ENCODE measurements around the gene ASCL5.
"Not testable (repeated sequence)": the region's sequence is repeated elsewhere in the genome, so short reads cannot be mapped to it uniquely, and the experiment has no call there.

Gene ASCL5

DNA sequence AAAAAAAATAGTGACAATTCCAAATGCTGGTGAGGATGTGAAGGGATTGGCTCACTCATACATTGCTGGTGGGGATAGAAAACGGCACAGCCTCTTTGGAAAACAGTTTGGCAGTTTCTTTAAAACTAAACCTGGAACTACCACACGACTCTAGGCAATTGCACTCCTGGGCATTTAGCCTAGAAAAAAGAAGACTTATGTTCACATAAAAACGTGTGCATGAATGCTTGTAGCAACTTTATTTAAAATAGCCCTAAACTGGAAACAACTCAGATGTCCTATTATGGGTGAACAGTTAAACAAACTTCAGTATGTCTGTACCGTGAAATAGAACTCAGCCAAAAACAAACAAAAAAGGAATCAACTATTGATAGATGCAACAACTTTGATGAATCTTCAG is 36.7 kb upstream of the ASCL5 start:
- peaks cover 0 to 3% (median 0%) of the 10 kb centered on the region in 5 experiments for H3K27me3 ChIP-seq (replicated peaks in 2 of 5; ENCODE audit: control insufficient read depth in 4 of 5, insufficient read depth in 5 of 5, low read length in 4 of 5)
- CTCF ChIA-PET: no interaction called here
- POLR2A ChIA-PET: no interaction called here

DNA sequence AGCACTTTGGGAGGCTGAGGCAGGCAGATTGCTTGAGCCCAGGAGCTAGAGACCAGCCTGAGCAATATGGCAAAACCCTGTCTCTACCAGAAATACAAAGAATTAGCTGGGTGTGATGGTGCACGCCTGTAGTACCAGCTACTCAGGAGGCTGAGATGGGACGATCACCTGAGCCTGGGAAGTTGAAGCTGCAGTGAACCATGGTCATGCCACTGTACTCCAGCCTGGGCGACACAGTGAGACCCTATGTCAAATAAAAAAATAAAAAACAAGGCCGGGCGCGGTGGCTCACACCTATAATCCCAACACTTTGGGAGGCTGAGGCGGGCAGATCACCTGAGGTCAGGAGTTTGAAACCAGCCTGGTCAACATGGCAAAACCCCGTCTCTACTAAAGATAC is 36.1 kb upstream of the ASCL5 start:
- H3K4me3 ChIP-seq (ENCODE audit: control insufficient read depth in 1 of 7, extremely low read depth in 1 of 7, insufficient read depth in 4 of 7, low read depth in 2 of 7, low read length in 6 of 7); H3K9me3 ChIP-seq (ENCODE audit: control extremely low read depth in 1 of 5, control insufficient read depth in 4 of 5, insufficient read depth in 2 of 5, low read depth in 1 of 5, low read length in 4 of 5); H3K27me3 ChIP-seq (replicated peaks in 2 of 5; ENCODE audit: control insufficient read depth in 4 of 5, insufficient read depth in 5 of 5, low read length in 4 of 5); DNase-seq; H3K27ac ChIP-seq (ENCODE audit: insufficient read depth in 1 of 2, low read depth in 1 of 2, low read length in 2 of 2, poor library complexity in 1 of 2, severe bottlenecking in 2 of 2); H3K36me3 ChIP-seq (ENCODE audit: control insufficient read depth in 4 of 4, insufficient read depth in 4 of 4, low read length in 3 of 4); POLR2A ChIA-PET; H3K4me1 ChIP-seq (ENCODE audit: control extremely low read depth in 1 of 4, control insufficient read depth in 4 of 4, insufficient read depth in 4 of 4, low read length in 3 of 4): not testable (repeated sequence)
- CTCF ChIA-PET: interaction anchor here (0.7 kb wide), 1 partner anchor 241 kb away, joined by 3 read pairs; no protein-coding TSS in a partner anchor
- 100% methylated on average over 3 of the region's 8 CpGs for WGBS (ENCODE audit: insufficient coverage)

More for the DNA sequence above, 36.7 kb upstream of the ASCL5 start:
- WGBS (ENCODE audit: insufficient coverage): 83% methylated on average over 1 of the region's 4 CpGs
- no peak overlapping the region for H3K4me3 ChIP-seq (ENCODE audit: control insufficient read depth in 1 of 7, extremely low read depth in 1 of 7, insufficient read depth in 4 of 7, low read depth in 2 of 7, low read length in 6 of 7)
- DNase-seq: no peak
- H3K9me3 ChIP-seq (ENCODE audit: control extremely low read depth in 1 of 5, control insufficient read depth in 4 of 5, insufficient read depth in 2 of 5, low read depth in 1 of 5, low read length in 4 of 5): no peaks in the 10 kb centered on the region
- no peaks in the 10 kb centered on the region for H3K36me3 ChIP-seq (ENCODE audit: control insufficient read depth in 4 of 4, insufficient read depth in 4 of 4, low read length in 3 of 4)
- H3K4me1 ChIP-seq (ENCODE audit: control extremely low read depth in 1 of 4, control insufficient read depth in 4 of 4, insufficient read depth in 4 of 4, low read length in 3 of 4): no peaks in the 10 kb centered on the region
- no peak overlapping the region for H3K27ac ChIP-seq (ENCODE audit: insufficient read depth in 1 of 2, low read depth in 1 of 2, low read length in 2 of 2, poor library complexity in 1 of 2, severe bottlenecking in 2 of 2)

DNA sequence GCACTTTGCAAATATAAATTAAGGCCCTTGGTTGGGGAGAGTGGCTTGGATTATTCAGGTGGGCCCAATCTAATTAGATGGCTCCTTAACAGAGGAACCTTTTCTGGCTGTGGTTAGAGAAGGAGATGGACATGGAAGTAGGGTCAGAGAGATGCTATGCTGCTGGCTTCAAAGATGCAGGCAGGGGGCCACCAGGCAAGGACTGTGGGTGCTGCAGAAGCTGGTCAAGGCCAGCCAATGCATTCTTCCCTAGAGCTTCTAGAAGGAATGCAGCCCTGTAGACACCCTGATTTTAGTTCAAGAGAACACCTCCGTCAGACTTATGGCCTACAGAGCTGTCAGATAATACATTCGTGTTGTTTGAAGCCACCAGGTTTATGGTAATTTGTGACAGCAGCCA is 31.0 kb upstream of the ASCL5 start:
- peaks cover 4 to 15% (median 12%) of the 10 kb centered on the region in 4 experiments for H3K4me1 ChIP-seq (ENCODE audit: control extremely low read depth in 1 of 4, control insufficient read depth in 4 of 4, insufficient read depth in 4 of 4, low read length in 3 of 4)
- DNase-seq: no peak
- WGBS (ENCODE audit: insufficient coverage): 100% methylated on average over 1 of the region's 2 CpGs
- CTCF ChIA-PET: interaction anchor here (0.6 to 13.0 kb wide), 4 partner anchors 8 to 16 kb away, joined by 3 to 89 read pairs (median 10); no protein-coding TSS in a partner anchor
- H3K4me3 ChIP-seq (ENCODE audit: control insufficient read depth in 1 of 7, extremely low read depth in 1 of 7, insufficient read depth in 4 of 7, low read depth in 2 of 7, low read length in 6 of 7): no peak overlapping the region
- POLR2A ChIA-PET: no interaction called here
- no peaks in the 10 kb centered on the region for H3K36me3 ChIP-seq (ENCODE audit: control insufficient read depth in 4 of 4, insufficient read depth in 4 of 4, low read length in 3 of 4)
- no peaks in the 10 kb centered on the region for H3K27me3 ChIP-seq (replicated peaks in 2 of 5; ENCODE audit: control insufficient read depth in 4 of 5, insufficient read depth in 5 of 5, low read length in 4 of 5)
- no peak overlapping the region for H3K27ac ChIP-seq (ENCODE audit: insufficient read depth in 1 of 2, low read depth in 1 of 2, low read length in 2 of 2, poor library complexity in 1 of 2, severe bottlenecking in 2 of 2)
- H3K9me3 ChIP-seq (ENCODE audit: control extremely low read depth in 1 of 5, control insufficient read depth in 4 of 5, insufficient read depth in 2 of 5, low read depth in 1 of 5, low read length in 4 of 5): no peaks in the 10 kb centered on the region

- Histone ChIP-seq H3K9me3 (ENCODE audit: control extremely low read depth in 1 of 5, control insufficient read depth in 4 of 5, insufficient read depth in 2 of 5, low read depth in 1 of 5, low read length in 4 of 5) (no peaks in the 10 kb centered on the region), H3K36me3 (ENCODE audit: control insufficient read depth in 4 of 4, insufficient read depth in 4 of 4, low read length in 3 of 4) (peaks cover 0 to 3% (median 2%) of the 10 kb centered on the region in 4 experiments), H3K4me3 (ENCODE audit: control insufficient read depth in 1 of 7, extremely low read depth in 1 of 7, insufficient read depth in 4 of 7, low read depth in 2 of 7, low read length in 6 of 7) (no peak overlapping the region), H3K4me1 (ENCODE audit: control extremely low read depth in 1 of 4, control insufficient read depth in 4 of 4, insufficient read depth in 4 of 4, low read length in 3 of 4) (peaks cover 4 to 18% (median 12%) of the 10 kb centered on the region in 4 experiments), H3K27me3 (replicated peaks in 2 of 5; ENCODE audit: control insufficient read depth in 4 of 5, insufficient read depth in 5 of 5, low read length in 4 of 5) (no peaks in the 10 kb centered on the region), H3K27ac (ENCODE audit: insufficient read depth in 1 of 2, low read depth in 1 of 2, low read length in 2 of 2, poor library complexity in 1 of 2, severe bottlenecking in 2 of 2) (no peak overlapping the region)
- POLR2A ChIA-PET: no interaction called here
- CTCF ChIA-PET: interaction anchor here (1.8 to 13.0 kb wide), 2 partner anchors 9 to 12 kb away, joined by 4 to 89 read pairs; no protein-coding TSS in a partner anchor
- DNase-seq: peak in 2 of 3 donors; percentile 6 to 8
These were observed 29.8 kb upstream of the ASCL5 start for GRCh38 chr1:201156819-201157218.

DNA sequence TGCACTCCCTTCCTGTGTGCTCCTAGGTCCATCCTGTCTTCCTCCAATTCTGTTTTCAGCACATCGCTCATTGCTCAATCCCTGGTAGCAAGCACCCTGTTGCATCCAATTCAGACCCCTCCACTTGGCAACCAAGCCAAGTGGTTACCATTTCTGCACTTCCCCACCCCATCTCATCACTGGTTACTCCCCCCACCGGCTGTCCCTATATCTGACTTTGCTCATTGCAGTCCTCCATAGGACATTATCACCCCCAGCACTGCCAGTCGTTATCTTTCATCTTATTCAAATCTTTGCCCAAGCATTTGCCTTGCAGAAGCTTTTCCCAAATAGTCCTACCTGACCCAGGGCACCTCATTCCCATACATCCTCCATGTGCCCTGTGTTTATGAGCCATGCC is 29.4 kb upstream of the ASCL5 start:
- Histone ChIP-seq H3K36me3 (ENCODE audit: control insufficient read depth in 4 of 4, insufficient read depth in 4 of 4, low read length in 3 of 4) (peaks cover 1 to 8% (median 7%) of the 10 kb centered on the region in 4 experiments), H3K4me1 (ENCODE audit: control extremely low read depth in 1 of 4, control insufficient read depth in 4 of 4, insufficient read depth in 4 of 4, low read length in 3 of 4) (peaks cover 4 to 18% (median 12%) of the 10 kb centered on the region in 4 experiments), H3K27me3 (replicated peaks in 2 of 5; ENCODE audit: control insufficient read depth in 4 of 5, insufficient read depth in 5 of 5, low read length in 4 of 5) (no peaks in the 10 kb centered on the region), H3K4me3 (ENCODE audit: control insufficient read depth in 1 of 7, extremely low read depth in 1 of 7, insufficient read depth in 4 of 7, low read depth in 2 of 7, low read length in 6 of 7) (no peak overlapping the region), H3K9me3 (ENCODE audit: control extremely low read depth in 1 of 5, control insufficient read depth in 4 of 5, insufficient read depth in 2 of 5, low read depth in 1 of 5, low read length in 4 of 5) (no peaks in the 10 kb centered on the region), H3K27ac (ENCODE audit: insufficient read depth in 1 of 2, low read depth in 1 of 2, low read length in 2 of 2, poor library complexity in 1 of 2, severe bottlenecking in 2 of 2) (no peak overlapping the region)
- DNase-seq: no peak
- WGBS (ENCODE audit: insufficient coverage): 92% methylated on average over 3 of the region's 3 CpGs
- ChIA-PET CTCF (interaction anchor here (1.8 to 13.0 kb wide), 2 partner anchors 9 to 12 kb away, joined by 4 to 89 read pairs; no protein-coding TSS in a partner anchor), POLR2A (no interaction called here)

- DNase-seq: no peak
- WGBS (ENCODE audit: insufficient coverage): no CpG with 5 or more reads among the region's 2 CpGs
- Histone ChIP-seq H3K27ac (ENCODE audit: insufficient read depth in 1 of 2, low read depth in 1 of 2, low read length in 2 of 2, poor library complexity in 1 of 2, severe bottlenecking in 2 of 2) (no peak overlapping the region), H3K27me3 (replicated peaks in 2 of 5; ENCODE audit: control insufficient read depth in 4 of 5, insufficient read depth in 5 of 5, low read length in 4 of 5) (no peaks in the 10 kb centered on the region), H3K4me3 (ENCODE audit: control insufficient read depth in 1 of 7, extremely low read depth in 1 of 7, insufficient read depth in 4 of 7, low read depth in 2 of 7, low read length in 6 of 7) (no peak overlapping the region), H3K4me1 (ENCODE audit: control extremely low read depth in 1 of 4, control insufficient read depth in 4 of 4, insufficient read depth in 4 of 4, low read length in 3 of 4) (peaks cover 4 to 18% (median 12%) of the 10 kb centered on the region in 4 experiments), H3K36me3 (ENCODE audit: control insufficient read depth in 4 of 4, insufficient read depth in 4 of 4, low read length in 3 of 4) (peaks cover 3 to 18% (median 10%) of the 10 kb centered on the region in 4 experiments), H3K9me3 (ENCODE audit: control extremely low read depth in 1 of 5, control insufficient read depth in 4 of 5, insufficient read depth in 2 of 5, low read depth in 1 of 5, low read length in 4 of 5) (no peaks in the 10 kb centered on the region)
- ChIA-PET POLR2A (interaction anchor here (0.6 kb wide), 1 partner anchor 68 kb away, joined by 3 read pairs; no protein-coding TSS in a partner anchor), CTCF (interaction anchor here (1.7 to 13.0 kb wide), 2 partner anchors 13 to 29 kb away, joined by 6 to 89 read pairs; no protein-coding TSS in a partner anchor)
These were observed 28.4 kb upstream of the ASCL5 start for GRCh38 chr1:201155354-201155753.

- 10% methylated on average over 14 of the region's 31 CpGs for WGBS (ENCODE audit: insufficient coverage)
- no peaks in the 10 kb centered on the region for H3K9me3 ChIP-seq (ENCODE audit: control extremely low read depth in 1 of 5, control insufficient read depth in 4 of 5, insufficient read depth in 2 of 5, low read depth in 1 of 5, low read length in 4 of 5)
- no peaks in the 10 kb centered on the region for H3K27me3 ChIP-seq (replicated peaks in 2 of 5; ENCODE audit: control insufficient read depth in 4 of 5, insufficient read depth in 5 of 5, low read length in 4 of 5)
- H3K36me3 ChIP-seq (ENCODE audit: control insufficient read depth in 4 of 4, insufficient read depth in 4 of 4, low read length in 3 of 4): peaks cover 4 to 24% (median 16%) of the 10 kb centered on the region in 4 experiments
- CTCF ChIA-PET: interaction anchor here (1.1 to 13.0 kb wide), 4 partner anchors 14 to 35 kb away, joined by 3 to 89 read pairs (median 4); no protein-coding TSS in a partner anchor
- peak; percentile 94 to 98 (median 96) for DNase-seq
- H3K4me1 ChIP-seq (ENCODE audit: control extremely low read depth in 1 of 4, control insufficient read depth in 4 of 4, insufficient read depth in 4 of 4, low read length in 3 of 4): peaks cover 4 to 18% (median 12%) of the 10 kb centered on the region in 4 experiments
- peak within 1 kb of the TSS in 1 of 2 experiments; percentile 85 for H3K27ac ChIP-seq (ENCODE audit: insufficient read depth in 1 of 2, low read depth in 1 of 2, low read length in 2 of 2, poor library complexity in 1 of 2, severe bottlenecking in 2 of 2)
- POLR2A ChIA-PET: interaction anchor here (0.6 kb wide), 1 partner anchor 11 kb away, joined by 3 read pairs; no protein-coding TSS in a partner anchor
- peak within 1 kb of the TSS; percentile 67 to 89 (median 80) for H3K4me3 ChIP-seq (ENCODE audit: control insufficient read depth in 1 of 7, extremely low read depth in 1 of 7, insufficient read depth in 4 of 7, low read depth in 2 of 7, low read length in 6 of 7)
These were observed 27.6 kb upstream of the ASCL5 start, which contains the start of gene TMEM9 for GRCh38 chr1:201154389-201155165. TMEM9 (minus strand) TSS chr1:201154474; CDS start chr1:201153923, 551 bp downstream.

Data from common myeloid progenitor, CD34-positive (primary cell).